G401 (cell line): Measurements from ENCODE around the gene EGF. TPM values are rescaled to one million over a fixed set of nuclear protein-coding genes. Genes with fewer than 3 reads are reported as not detected.

Experiments
- DNase-seq: peaks from one replicate; pipeline ENCODE4 v3.0.0-alpha.2; 2015; ENCODE audit warnings: low spot score
- in situ Hi-C: cut with HindIII; loops from 2 replicates; pipeline ENCODE4 v1.10.0; 2016; ENCODE audit warnings: low sequenced_read_pairs, mixed read lengths
- total RNA-seq: library from RNA; depleted of rRNA; stranded (reverse); fragments of >200 nt; shearing (Covaris generic); gene quantifications from 2 replicates; pipeline ENCODE4 v1.2.3, GENCODE V29; 2014; rRNA removed

Gene EGF
- total RNA-seq, 1 experiment from 2014 or later: not detected

DNA sequence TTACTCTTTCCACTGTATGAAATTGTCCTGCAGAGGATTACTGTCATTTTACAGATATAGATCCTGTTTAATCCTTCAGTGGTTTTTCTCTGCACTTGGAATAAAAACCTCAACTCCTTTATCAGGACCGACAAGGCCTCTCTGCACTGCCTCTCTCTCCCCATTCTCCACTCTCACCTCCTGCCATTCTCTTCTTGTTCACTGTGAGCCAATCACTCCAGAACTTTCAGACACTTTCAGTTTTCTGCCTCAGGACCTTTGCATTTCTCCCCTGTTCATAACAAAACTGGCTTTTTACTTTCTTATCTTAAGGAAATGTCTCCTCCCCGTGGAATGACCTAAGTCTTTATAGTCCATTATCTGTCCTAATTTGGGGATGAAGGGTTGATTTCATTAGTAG lies 148.4 kb downstream of the EGF start:
- no peak for DNase-seq
- in situ Hi-C loops: no loop called here

Other genes with a start within 250 kb of the EGF start
- 23.1 and 72.9 TPM in 2 replicates for gene CASP6, start 209.4 kb upstream of the EGF start, total RNA-seq
- 13.8 and 23.5 TPM in 2 replicates for gene PLA2G12A, start 182.8 kb upstream of the EGF start, total RNA-seq
- gene CFI, start 110.9 kb upstream of the EGF start, total RNA-seq: not detected in 2 replicates
- gene GAR1, start 97.1 kb upstream of the EGF start, total RNA-seq: 19.0 and 23.1 TPM in 2 replicates
- gene RRH, start 84.9 kb upstream of the EGF start, total RNA-seq: not detected in 2 replicates
- not detected in 2 replicates for gene LRIT3, start 64.8 kb upstream of the EGF start, total RNA-seq